H9 (cell line): ENCODE data around the gene PSAPL1. TPM values are rescaled to one million over a fixed set of nuclear protein-coding genes. Genes with fewer than 3 reads are reported as not detected.

Experiments used
- DNase-seq: peaks from one replicate; pipeline ENCODE4 v3.0.0-alpha.2; 2017
- H2AFZ ChIP-seq: one replicate; pipeline ENCODE4 v1.6.1; 2013; ENCODE audit warnings: mild to moderate bottlenecking, low read length, control low read depth, moderate library complexity
- H2AK5ac ChIP-seq: 2 replicates; pipeline ENCODE4 v1.6.1; 2013; ENCODE audit warnings: low read length, control low read depth, mixed read lengths; ENCODE audit not compliant: insufficient read length
- H2BK120ac ChIP-seq: one replicate; pipeline ENCODE4 v1.6.1; 2013; ENCODE audit warnings: low read depth, mild to moderate bottlenecking, low read length, control low read depth, inconsistent platforms; ENCODE audit not compliant: poor library complexity, severe bottlenecking
- H2BK12ac ChIP-seq: 2 replicates; pipeline ENCODE4 v1.6.1; 2013; ENCODE audit warnings: low read length, control low read depth, mixed read lengths, low read depth; ENCODE audit not compliant: insufficient read length
- H2BK15ac ChIP-seq: 2 replicates; pipeline ENCODE4 v1.6.1; 2013; ENCODE audit warnings: low read depth, low read length, control low read depth
- H2BK20ac ChIP-seq: one replicate; pipeline ENCODE4 v1.6.1; 2013; ENCODE audit warnings: low read depth, mild to moderate bottlenecking, low read length, control low read depth, inconsistent platforms; ENCODE audit not compliant: poor library complexity, severe bottlenecking
- H2BK5ac ChIP-seq: 2 replicates; pipeline ENCODE4 v1.6.1; 2013; ENCODE audit warnings: low read length, control low read depth, mixed read lengths; ENCODE audit not compliant: insufficient read length
- H3K14ac ChIP-seq: 2 replicates; pipeline ENCODE4 v1.6.1; 2013; ENCODE audit warnings: low read length, control low read depth; ENCODE audit not compliant: insufficient read depth
- H3K18ac ChIP-seq: 2 replicates; pipeline ENCODE4 v1.6.1; 2013; ENCODE audit warnings: low read depth, mild to moderate bottlenecking, mixed read lengths, low read length, control low read depth; ENCODE audit not compliant: insufficient read length
- H3K23ac ChIP-seq: 2 replicates; pipeline ENCODE4 v1.6.1; 2013; ENCODE audit warnings: low read length, control low read depth, mixed read lengths, low read depth; ENCODE audit not compliant: insufficient read length
- H3K23me2 ChIP-seq: 2 replicates; pipeline ENCODE4 v1.6.1; 2013; ENCODE audit warnings: low read depth, mild to moderate bottlenecking, mixed read lengths, low read length, control low read depth; ENCODE audit not compliant: insufficient read length, poor library complexity, severe bottlenecking
- H3K27ac ChIP-seq: 2 replicates; pipeline ENCODE4 v1.5.1; 2013; ENCODE audit warnings: low read length, control low read depth, mixed read lengths, low read depth; ENCODE audit not compliant: insufficient read length
- H3K27me3 ChIP-seq: 2 replicates; pipeline ENCODE4 v1.6.1; 2013; ENCODE audit warnings: low read length, control low read depth, inconsistent platforms; ENCODE audit not compliant: insufficient read depth
- H3K4ac ChIP-seq: 2 replicates; pipeline ENCODE4 v1.6.1; 2013; ENCODE audit warnings: low read depth, mild to moderate bottlenecking, control low read depth, inconsistent platforms, low read length, moderate library complexity
- H3K4me1 ChIP-seq: 2 replicates; pipeline ENCODE4 v1.6.1; 2013; ENCODE audit warnings: low read length, control low read depth, inconsistent platforms; ENCODE audit not compliant: insufficient read depth
- H3K4me2 ChIP-seq: 2 replicates; pipeline ENCODE4 v1.6.1; 2013; ENCODE audit warnings: low read length, control low read depth, mixed read lengths; ENCODE audit not compliant: insufficient read length, insufficient read depth
- H3K56ac ChIP-seq: 2 replicates; pipeline ENCODE4 v1.6.1; 2013; ENCODE audit warnings: low read depth, mild to moderate bottlenecking, mixed read lengths, low read length, control low read depth; ENCODE audit not compliant: insufficient read length
- H3K79me1 ChIP-seq: 2 replicates; pipeline ENCODE4 v1.6.1; 2013; ENCODE audit warnings: low read depth, mild to moderate bottlenecking, moderate library complexity, low read length, control low read depth, inconsistent platforms; ENCODE audit not compliant: insufficient read depth, poor library complexity, severe bottlenecking
- H3K79me2 ChIP-seq: 2 replicates; pipeline ENCODE4 v1.6.1; 2013; ENCODE audit warnings: low read length, control low read depth, inconsistent platforms; ENCODE audit not compliant: insufficient read depth
- H3K9ac ChIP-seq: 2 replicates; pipeline ENCODE4 v1.6.1; 2013; ENCODE audit warnings: low read length, control low read depth, mixed read lengths; ENCODE audit not compliant: insufficient read length; ENCODE audit errors: extremely low read depth
- H3K9me3 ChIP-seq: one replicate; pipeline ENCODE4 v1.6.1; 2013; ENCODE audit warnings: low read depth, low read length, inconsistent platforms; ENCODE audit not compliant: control insufficient read depth
- H3T11ph ChIP-seq: one replicate; pipeline ENCODE4 v1.6.1; 2013; ENCODE audit warnings: mild to moderate bottlenecking, low read length, control low read depth, inconsistent platforms
- H4K20me1 ChIP-seq: one replicate; pipeline ENCODE4 v1.6.1; 2013; ENCODE audit not compliant: control insufficient read depth, insufficient read length, insufficient read depth
- H4K5ac ChIP-seq: 2 replicates; pipeline ENCODE4 v1.6.1; 2013; ENCODE audit warnings: low read depth, mild to moderate bottlenecking, mixed read lengths, low read length, control low read depth; ENCODE audit not compliant: insufficient read length
- H4K8ac ChIP-seq: replicated peaks from 2 replicates; pipeline ENCODE4 v1.6.1; 2013; ENCODE audit warnings: low read length, control low read depth, mixed read lengths, low read depth; ENCODE audit not compliant: insufficient read length
- H4K91ac ChIP-seq: 2 replicates; pipeline ENCODE4 v1.6.1; 2013; ENCODE audit warnings: low read depth, mild to moderate bottlenecking, moderate library complexity, mixed read lengths, low read length, control low read depth; ENCODE audit not compliant: insufficient read length
- H3K27ac Mint-ChIP-seq, 3 experiments: 2 replicates in 2 of 3; 3 replicates in 1 of 3; pipeline ENCODE4 v1.8.0; 2020 to 2021; ENCODE audit warnings: mixed read lengths in 3 of 3, mild to moderate bottlenecking in 1 of 3, moderate library complexity in 1 of 3
- H3K27me3 Mint-ChIP-seq: 2 replicates; pipeline ENCODE4 v1.8.0; 2021; ENCODE audit warnings: low read depth, mild to moderate bottlenecking, moderate library complexity, mixed read lengths
- H3K36me3 Mint-ChIP-seq, 3 experiments: 2 replicates in 2 of 3; 3 replicates in 1 of 3; pipeline ENCODE4 v1.8.0; 2020 to 2021; ENCODE audit warnings: low read depth in 3 of 3, mixed read lengths in 3 of 3; ENCODE audit not compliant: insufficient read depth in 1 of 3
- H3K4me1 Mint-ChIP-seq, 2 experiments: 2 replicates each; pipeline ENCODE4 v1.8.0; 2020; ENCODE audit warnings: mixed read lengths in 2 of 2
- H3K4me3 Mint-ChIP-seq, 2 experiments: 2 replicates in 1 of 2; 3 replicates in 1 of 2; pipeline ENCODE4 v1.8.0; 2020 to 2021; ENCODE audit warnings: mild to moderate bottlenecking in 2 of 2, mixed read lengths in 2 of 2, moderate library complexity in 1 of 2
- H3K9me3 Mint-ChIP-seq, 2 experiments: 2 replicates in 1 of 2; 3 replicates in 1 of 2; pipeline ENCODE4 v1.8.0; 2020; ENCODE audit warnings: mild to moderate bottlenecking in 2 of 2, mixed read lengths in 2 of 2, moderate library complexity in 1 of 2
- whole genome bisulfite sequencing: extraction: QIAGEN DNeasy Blood & Tissue Kit; methylation state at CpG from one replicate; pipeline ENCODE4 v1.1.7; 2013; ENCODE audit warnings: missing lambda C conversion rate, low lambda C conversion rate, mixed read lengths; ENCODE audit not compliant: insufficient read length; ENCODE audit errors: extremely low coverage; 5-methylcytosine and 5-hydroxymethylcytosine counted together
- total RNA-seq: library from RNA; stranded (reverse); gene quantifications from 2 replicates; pipeline ENCODE4 v1.2.1, GENCODE V29; 2021
- TF ChIP-seq, protein P1 (sequence below): fragments of 200-600 bp; sonication (generic); conservative IDR thresholded peaks from 3 replicates; pipeline ENCODE4 v1.8.0; 2021; ENCODE audit warnings: antibody characterized with exemption, mild to moderate bottlenecking

PSAPL1 gene
- total RNA-seq, 1 experiment from 2014 or later: 0.04 TPM

DNA sequence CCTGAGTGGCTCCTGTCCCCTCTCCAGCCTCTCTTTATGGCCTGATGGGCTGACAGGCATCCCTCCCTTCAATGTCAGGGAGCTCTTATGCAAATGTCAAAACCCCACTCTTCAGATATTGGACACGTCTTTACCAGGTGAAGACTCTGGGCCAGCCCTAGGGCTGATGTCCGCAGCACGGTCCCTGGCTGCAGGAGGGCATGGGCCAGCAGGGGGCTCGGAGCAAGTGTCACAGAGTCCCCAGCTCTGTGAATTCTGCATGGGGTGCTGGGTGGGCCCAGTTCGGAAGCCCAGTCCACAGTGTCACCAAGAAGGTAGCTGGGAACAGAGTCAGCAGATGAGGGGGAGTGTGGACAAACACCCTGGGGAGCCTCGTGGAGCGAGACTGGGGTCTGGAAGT, 39.6 kb upstream of the PSAPL1 start:
- Histone ChIP-seq H2BK5ac (no peak overlapping the region), H3K56ac (no peak overlapping the region), H2BK15ac (no peak overlapping the region), H3K79me1 (no peaks in the 10 kb centered on the region), H2BK20ac (no peak overlapping the region), H3K18ac (no peak overlapping the region), H3K9me3 (no peaks in the 10 kb centered on the region), H4K8ac (no peak overlapping the region), H3K79me2 (no peaks in the 10 kb centered on the region), H2BK12ac (no peak overlapping the region), H3K23ac (no peak overlapping the region), H4K20me1 (no peaks in the 10 kb centered on the region), H4K5ac (no peak overlapping the region), H3K4me1 (no peaks in the 10 kb centered on the region), H4K91ac (no peak overlapping the region), H3T11ph (no peak overlapping the region), H3K27ac (no peak overlapping the region), H3K14ac (no peak overlapping the region), H2AFZ (no peak overlapping the region), H3K4ac (no peak overlapping the region), H2BK120ac (no peak overlapping the region), H2AK5ac (no peak overlapping the region), H3K23me2 (no peaks in the 10 kb centered on the region), H3K27me3 (no peaks in the 10 kb centered on the region), H3K4me2 (no peak overlapping the region), H3K9ac (no peak overlapping the region)
- no peak overlapping the region for H3K4me3 Mint-ChIP-seq
- no peak for DNase-seq
- TF ChIP-seq, protein P1, sequence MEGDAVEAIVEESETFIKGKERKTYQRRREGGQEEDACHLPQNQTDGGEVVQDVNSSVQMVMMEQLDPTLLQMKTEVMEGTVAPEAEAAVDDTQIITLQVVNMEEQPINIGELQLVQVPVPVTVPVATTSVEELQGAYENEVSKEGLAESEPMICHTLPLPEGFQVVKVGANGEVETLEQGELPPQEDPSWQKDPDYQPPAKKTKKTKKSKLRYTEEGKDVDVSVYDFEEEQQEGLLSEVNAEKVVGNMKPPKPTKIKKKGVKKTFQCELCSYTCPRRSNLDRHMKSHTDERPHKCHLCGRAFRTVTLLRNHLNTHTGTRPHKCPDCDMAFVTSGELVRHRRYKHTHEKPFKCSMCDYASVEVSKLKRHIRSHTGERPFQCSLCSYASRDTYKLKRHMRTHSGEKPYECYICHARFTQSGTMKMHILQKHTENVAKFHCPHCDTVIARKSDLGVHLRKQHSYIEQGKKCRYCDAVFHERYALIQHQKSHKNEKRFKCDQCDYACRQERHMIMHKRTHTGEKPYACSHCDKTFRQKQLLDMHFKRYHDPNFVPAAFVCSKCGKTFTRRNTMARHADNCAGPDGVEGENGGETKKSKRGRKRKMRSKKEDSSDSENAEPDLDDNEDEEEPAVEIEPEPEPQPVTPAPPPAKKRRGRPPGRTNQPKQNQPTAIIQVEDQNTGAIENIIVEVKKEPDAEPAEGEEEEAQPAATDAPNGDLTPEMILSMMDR: no peak
- peaks cover 8% of the 10 kb centered on the region for H3K27me3 Mint-ChIP-seq
- WGBS: no CpG with 5 or more reads among the region's 7 CpGs
- peaks cover 13 to 16% of the 10 kb centered on the region in 2 experiments for H3K4me1 Mint-ChIP-seq
- H3K9me3 Mint-ChIP-seq: no peaks in the 10 kb centered on the region
- no peak overlapping the region for H3K27ac Mint-ChIP-seq
- H3K36me3 Mint-ChIP-seq: no peaks in the 10 kb centered on the region
